ENCODE results near the gene PAK2. TPM values are rescaled to one million over a fixed set of nuclear protein-coding genes. Genes with fewer than 3 reads are reported as not detected.

Gene PAK2
- total RNA-seq, 1 experiment from 2014 or later: 69.6 TPM

GRCh38 chr3:196689941-196690660 lies 49.6 kb upstream of the PAK2 start:
- RAD21 ChIA-PET (ENCODE audit: low non-redundant PET in 1 of 2, low total read pairs in 2 of 2, uncharacterized antibody in 2 of 2, unreplicated experiment in 2 of 2): no interaction called here
- H3K4me1 ChIP-seq (ENCODE audit: control insufficient read depth in 1 of 2, insufficient read depth in 2 of 2, low read length in 2 of 2): peaks cover 0 to 4% of the 10 kb centered on the region in 2 experiments; a peak in 2 of 4 replicates
- H3K4me3 ChIP-seq (replicated peaks in 1 of 2; ENCODE audit: low read depth in 1 of 2, low read length in 2 of 2): no peak overlapping the region
- H4K20me1 ChIP-seq (ENCODE audit: insufficient read depth): no peaks in the 10 kb centered on the region
- BruUV-seq (replicated peaks): no TSS peak
- no peak overlapping the region for H3K4me2 ChIP-seq (ENCODE audit: low read length)
- ATAC-seq: no peak
- H3K36me3 ChIP-seq (ENCODE audit: control insufficient read depth in 1 of 2, insufficient read depth in 2 of 2, low read length in 2 of 2): no peaks in the 10 kb centered on the region
- H3K79me2 ChIP-seq (ENCODE audit: insufficient read depth, low read length): no peaks in the 10 kb centered on the region
- H3K27ac ChIP-seq (ENCODE audit: low read depth, low read length): no peak overlapping the region
- POLR2A ChIA-PET: no interaction called here
- H3K9ac ChIP-seq (ENCODE audit: low read length): no peak overlapping the region
- CTCF ChIA-PET: interaction anchor here (1.2 kb wide), 1 partner anchor 80 kb away, joined by 3 read pairs; no protein-coding TSS in a partner anchor
- no peak overlapping the region for H2AFZ ChIP-seq (ENCODE audit: low read depth, low read length, poor library complexity, severe bottlenecking)
- H3K9me3 ChIP-seq (ENCODE audit: control insufficient read depth in 1 of 2, insufficient read depth in 1 of 2, low read depth in 1 of 2, low read length in 2 of 2): no peaks in the 10 kb centered on the region
- no peaks in the 10 kb centered on the region for H3K9me2 ChIP-seq (ENCODE audit: insufficient read depth)
- no peak for DNase-seq (ENCODE audit: low read depth, low spot score)
- no peaks in the 10 kb centered on the region for H3K27me3 ChIP-seq (ENCODE audit: insufficient read depth, low read length)
- TF ChIP-seq ELF1 (IDR thresholded peaks at IDR 0.05; ENCODE audit: borderline replicate concordance, low read depth) (no peak), SIN3A (IDR thresholded peaks at IDR 0.05; ENCODE audit: low read depth) (no peak), CEBPB (IDR thresholded peaks at IDR 0.05; ENCODE audit: low read depth) (no peak)
- intact Hi-C loops (cut with micrococcal nuclease): no loop called here

- intact Hi-C loops (cut with micrococcal nuclease): no loop called here
- BruUV-seq (replicated peaks): no TSS peak
- Histone ChIP-seq H3K36me3 (ENCODE audit: control insufficient read depth in 1 of 2, insufficient read depth in 2 of 2, low read length in 2 of 2) (no peaks in the 10 kb centered on the region), H3K9me3 (ENCODE audit: control insufficient read depth in 1 of 2, insufficient read depth in 1 of 2, low read depth in 1 of 2, low read length in 2 of 2) (no peaks in the 10 kb centered on the region), H4K20me1 (ENCODE audit: insufficient read depth) (no peaks in the 10 kb centered on the region), H3K27ac (ENCODE audit: low read depth, low read length) (no peak overlapping the region), H3K9ac (ENCODE audit: low read length) (no peak overlapping the region), H3K4me2 (ENCODE audit: low read length) (no peak overlapping the region), H3K27me3 (ENCODE audit: insufficient read depth, low read length) (no peaks in the 10 kb centered on the region), H2AFZ (ENCODE audit: low read depth, low read length, poor library complexity, severe bottlenecking) (no peak overlapping the region), H3K4me3 (replicated peaks in 1 of 2; ENCODE audit: low read depth in 1 of 2, low read length in 2 of 2) (no peak overlapping the region), H3K4me1 (ENCODE audit: control insufficient read depth in 1 of 2, insufficient read depth in 2 of 2, low read length in 2 of 2) (no peaks in the 10 kb centered on the region), H3K79me2 (ENCODE audit: insufficient read depth, low read length) (no peaks in the 10 kb centered on the region), H3K9me2 (ENCODE audit: insufficient read depth) (no peaks in the 10 kb centered on the region)
- no peak for ATAC-seq
- CTCF ChIA-PET: interaction anchor here (1.2 kb wide), 1 partner anchor 82 kb away, joined by 3 read pairs; no protein-coding TSS in a partner anchor
- POLR2A ChIA-PET: no interaction called here
- TF ChIP-seq POLR2A (IDR thresholded peaks at IDR 0.05; ENCODE audit: borderline replicate concordance, extremely low read depth, insufficient read depth, insufficient read length): no peak
- no peak for TF ChIP-seq MAX (IDR thresholded peaks at IDR 0.05)
- TF ChIP-seq POLR2AphosphoS5 (IDR thresholded peaks at IDR 0.05; ENCODE audit: low read depth, low read length): no peak
- no peak for TF ChIP-seq EZH2phosphoT487 (IDR thresholded peaks at IDR 0.05; ENCODE audit: borderline replicate concordance)
- TF ChIP-seq ZNF274 (IDR thresholded peaks at IDR 0.05; ENCODE audit: low read depth, low read length): no peak
- no peak for TF ChIP-seq ZFX (IDR thresholded peaks at IDR 0.05)
- no peak for TF ChIP-seq SIN3A (IDR thresholded peaks at IDR 0.05; ENCODE audit: low read depth)
- TF ChIP-seq JUND (IDR thresholded peaks at IDR 0.05): no peak
- TF ChIP-seq CTCF (IDR thresholded peaks at IDR 0.05 in 2 of 3, conservative IDR thresholded peaks at IDR 0.05 in 1 of 3; ENCODE audit: borderline replicate concordance in 1 of 3, insufficient read depth in 1 of 3, low read depth in 2 of 3, low read length in 2 of 3): no peak
- TF ChIP-seq ELF1 (IDR thresholded peaks at IDR 0.05; ENCODE audit: borderline replicate concordance, low read depth): no peak
- TF ChIP-seq FOSL1 (IDR thresholded peaks at IDR 0.05; ENCODE audit: low read depth): no peak
- TF ChIP-seq ATF3 (IDR thresholded peaks at IDR 0.05): no peak
- TF ChIP-seq TCF7L2 (IDR thresholded peaks at IDR 0.05; ENCODE audit: borderline replicate concordance, extremely low read depth, insufficient read depth, insufficient read length): no peak
- TF ChIP-seq CEBPB (IDR thresholded peaks at IDR 0.05; ENCODE audit: low read depth): no peak
- no peak for TF ChIP-seq SRF (IDR thresholded peaks at IDR 0.05; ENCODE audit: low read depth)
- TF ChIP-seq EZH2 (IDR thresholded peaks at IDR 0.05): no peak
- RAD21 ChIA-PET (ENCODE audit: low non-redundant PET in 1 of 2, low total read pairs in 2 of 2, uncharacterized antibody in 2 of 2, unreplicated experiment in 2 of 2): no interaction called here
- DNase-seq (ENCODE audit: low read depth, low spot score): no peak
Observed at GRCh38 chr3:196691386-196691785, 48.3 kb upstream of the PAK2 start.

Measured in HCT116 (cell line).